ENCODE measurements around the gene HHATL.

HHATL gene

DNA sequence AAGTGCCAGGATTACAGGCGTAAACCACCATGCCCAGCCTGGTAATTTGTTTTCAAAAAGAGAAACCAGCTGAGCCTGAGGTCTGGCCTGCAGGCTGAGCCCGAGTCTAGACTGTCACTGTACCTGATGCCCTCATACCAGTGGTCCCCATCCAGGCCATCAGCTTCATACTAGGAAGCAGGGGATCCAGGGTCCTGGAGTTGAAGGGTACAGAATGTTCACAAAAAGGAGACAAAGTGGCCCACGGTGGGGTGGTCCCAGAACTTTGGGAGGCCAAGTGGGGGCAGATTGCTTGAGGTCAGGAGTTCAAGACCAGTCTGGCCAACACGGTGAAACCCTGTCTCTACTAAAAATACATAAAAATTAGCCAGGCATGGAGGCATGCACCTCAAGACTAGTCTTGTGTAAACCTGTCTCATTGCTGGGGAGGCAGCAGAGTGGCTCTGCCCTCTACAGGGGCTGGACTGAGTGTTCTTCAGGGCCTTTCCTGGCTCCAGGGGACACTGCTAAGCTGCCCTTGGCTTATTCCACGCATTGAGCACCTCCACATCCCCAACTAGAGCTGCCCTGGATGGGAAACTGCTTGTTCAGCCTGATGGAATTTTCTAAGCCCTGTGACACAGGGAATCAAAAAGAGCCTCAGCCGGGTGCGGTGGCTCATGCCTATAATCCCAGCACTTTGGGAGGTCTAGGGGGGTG, 7.9 kb upstream of the HHATL start:
- in situ Hi-C loops (cut with MboI; ENCODE audit: low pct_unique_long_range_greater_than_20kb, low sequenced_read_pairs, unreplicated experiment), result no loop called here
- TF ChIP-seq, protein P1, sequence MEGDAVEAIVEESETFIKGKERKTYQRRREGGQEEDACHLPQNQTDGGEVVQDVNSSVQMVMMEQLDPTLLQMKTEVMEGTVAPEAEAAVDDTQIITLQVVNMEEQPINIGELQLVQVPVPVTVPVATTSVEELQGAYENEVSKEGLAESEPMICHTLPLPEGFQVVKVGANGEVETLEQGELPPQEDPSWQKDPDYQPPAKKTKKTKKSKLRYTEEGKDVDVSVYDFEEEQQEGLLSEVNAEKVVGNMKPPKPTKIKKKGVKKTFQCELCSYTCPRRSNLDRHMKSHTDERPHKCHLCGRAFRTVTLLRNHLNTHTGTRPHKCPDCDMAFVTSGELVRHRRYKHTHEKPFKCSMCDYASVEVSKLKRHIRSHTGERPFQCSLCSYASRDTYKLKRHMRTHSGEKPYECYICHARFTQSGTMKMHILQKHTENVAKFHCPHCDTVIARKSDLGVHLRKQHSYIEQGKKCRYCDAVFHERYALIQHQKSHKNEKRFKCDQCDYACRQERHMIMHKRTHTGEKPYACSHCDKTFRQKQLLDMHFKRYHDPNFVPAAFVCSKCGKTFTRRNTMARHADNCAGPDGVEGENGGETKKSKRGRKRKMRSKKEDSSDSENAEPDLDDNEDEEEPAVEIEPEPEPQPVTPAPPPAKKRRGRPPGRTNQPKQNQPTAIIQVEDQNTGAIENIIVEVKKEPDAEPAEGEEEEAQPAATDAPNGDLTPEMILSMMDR (IDR thresholded peaks at IDR 0.05; ENCODE audit: extremely low read depth, insufficient read depth, missing control alignments), result no peak
- DNase-seq (ENCODE audit: low spot score), result no peak

DNA sequence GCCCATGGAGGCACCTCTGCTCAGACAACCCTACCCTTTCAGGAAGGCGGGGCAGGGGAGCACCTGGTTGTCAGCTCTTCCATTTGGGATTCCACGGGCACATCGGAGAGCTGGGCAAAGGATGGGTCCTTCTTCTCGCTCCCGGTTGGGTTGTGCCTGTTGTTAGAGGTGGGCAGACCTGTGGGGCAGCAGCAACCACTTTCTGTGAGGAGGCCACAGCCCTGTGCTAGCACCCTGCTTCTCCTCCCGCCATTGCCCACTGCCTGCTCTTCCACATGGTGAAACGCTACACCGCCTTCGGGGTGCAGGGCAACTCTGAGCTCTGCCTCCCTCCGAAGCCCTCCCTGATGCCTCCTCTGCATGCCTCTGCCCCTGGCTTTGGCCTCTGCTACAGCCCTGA, 7.0 kb upstream of the HHATL start:
- no peak for DNase-seq (ENCODE audit: low spot score)
- in situ Hi-C loops (cut with MboI; ENCODE audit: low pct_unique_long_range_greater_than_20kb, low sequenced_read_pairs, unreplicated experiment), result no loop called here
- TF ChIP-seq, protein P1 (IDR thresholded peaks at IDR 0.05; ENCODE audit: extremely low read depth, insufficient read depth, missing control alignments), result no peak

DNA sequence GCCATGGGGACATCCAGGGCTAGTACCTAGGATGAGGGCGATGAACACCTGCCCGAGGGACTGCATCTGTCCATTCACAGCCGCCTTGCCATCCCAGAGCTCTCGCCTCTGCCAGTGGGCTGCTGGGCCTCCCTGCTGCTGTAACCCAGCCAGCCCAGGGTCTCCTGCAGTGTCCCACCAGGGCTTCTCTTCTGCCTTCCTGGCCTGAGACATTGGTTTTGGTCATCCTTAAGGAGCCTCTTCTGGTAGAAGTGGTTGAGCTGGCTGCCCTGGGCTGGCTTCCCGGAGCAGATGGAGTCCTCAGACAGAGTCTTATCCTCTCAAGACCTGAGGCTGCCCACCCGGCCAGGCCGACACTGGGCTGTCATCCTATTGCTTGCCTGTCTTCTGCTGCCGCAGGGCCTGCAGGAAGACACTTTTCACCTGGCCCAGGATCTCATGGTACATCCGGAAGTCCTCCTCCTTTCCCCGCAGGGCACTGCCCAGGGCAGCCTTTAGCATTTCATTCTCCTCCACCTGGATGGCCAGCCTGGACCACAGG, 6.1 kb upstream of the HHATL start:
- DNase-seq (ENCODE audit: low spot score), result no peak
- TF ChIP-seq, protein P1 (IDR thresholded peaks at IDR 0.05; ENCODE audit: extremely low read depth, insufficient read depth, missing control alignments), result no peak
- in situ Hi-C loops (cut with MboI; ENCODE audit: low pct_unique_long_range_greater_than_20kb, low sequenced_read_pairs, unreplicated experiment), result no loop called here

DNA sequence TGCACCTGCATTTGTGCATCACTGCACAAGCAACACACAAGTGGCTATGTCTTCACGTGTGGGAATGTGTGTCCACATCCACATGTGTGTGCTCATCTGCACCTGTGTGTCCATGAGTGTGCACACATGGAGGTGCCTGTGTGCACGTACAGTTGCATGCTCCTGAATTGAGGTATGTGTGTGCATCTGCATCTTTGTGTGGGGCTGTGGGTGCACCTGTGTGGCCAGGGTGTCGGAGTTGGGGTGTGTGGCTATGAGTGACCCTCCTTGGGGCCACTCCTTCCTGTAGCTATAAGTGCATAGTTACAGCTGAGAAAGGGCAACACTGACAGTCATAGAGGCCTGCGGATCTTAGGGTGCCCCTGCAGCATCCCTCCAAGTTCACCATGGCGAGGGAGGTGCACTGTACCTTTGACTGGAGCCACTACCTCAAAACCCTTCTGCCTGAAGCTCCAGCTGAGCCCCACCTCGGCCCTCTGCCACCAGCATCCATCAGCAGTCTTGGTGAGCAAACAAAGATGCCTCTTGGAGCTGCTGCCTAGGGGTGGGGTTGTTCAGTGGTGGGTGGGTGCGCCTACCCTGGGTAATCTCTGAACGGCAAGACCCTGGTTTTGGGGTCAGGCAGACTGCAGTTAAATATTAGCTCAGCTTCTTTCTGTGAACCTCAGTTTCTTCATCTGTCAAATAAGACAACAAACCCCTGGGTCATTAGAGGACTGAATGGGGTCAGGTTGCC, 5.2 kb upstream of the HHATL start:
- TF ChIP-seq, protein P1 (IDR thresholded peaks at IDR 0.05; ENCODE audit: extremely low read depth, insufficient read depth, missing control alignments), result no peak

DNA sequence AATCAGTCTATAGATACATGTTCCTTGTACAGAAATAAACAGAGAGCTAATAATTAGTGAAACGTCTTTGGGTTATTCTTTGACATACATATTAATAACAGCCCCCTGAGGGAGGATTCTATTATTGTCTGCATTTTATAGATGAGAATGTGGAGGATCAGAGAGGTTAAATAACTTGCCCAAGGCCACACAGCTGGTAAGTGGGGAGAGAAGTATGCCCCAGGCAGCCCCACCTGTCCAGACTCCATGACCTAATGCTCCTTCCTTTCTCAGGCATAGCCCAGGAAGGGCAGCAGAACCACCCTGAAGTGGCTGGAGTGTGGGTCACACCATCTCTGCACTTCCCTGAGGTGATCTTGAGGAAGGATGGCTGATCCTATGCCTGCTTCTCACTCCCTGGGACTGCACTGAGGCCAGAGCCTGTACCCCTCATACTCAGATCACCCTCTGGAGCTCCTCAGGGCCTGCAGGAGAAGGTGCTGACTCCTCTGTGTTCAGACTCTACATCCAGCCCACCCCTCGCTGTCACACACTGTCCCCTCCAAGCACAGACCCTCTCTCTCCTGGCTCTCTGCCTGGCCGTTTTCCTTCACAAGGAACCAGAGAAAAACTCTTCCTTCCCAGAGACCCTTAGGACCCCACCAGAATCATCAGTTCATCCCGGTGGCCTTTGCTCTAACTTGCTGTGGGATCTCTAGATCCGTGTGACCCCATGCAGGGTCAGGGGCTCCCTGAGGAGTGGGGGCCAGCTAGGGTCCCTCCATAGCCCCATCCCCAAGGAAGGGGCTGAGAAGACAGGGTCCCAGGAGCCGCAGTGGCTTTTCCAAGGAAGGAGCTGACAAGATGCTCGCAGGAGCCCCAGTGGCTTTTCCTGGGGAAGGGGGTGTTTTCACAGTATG, 4.4 kb upstream of the HHATL start:
- TF ChIP-seq, protein P1 (IDR thresholded peaks at IDR 0.05; ENCODE audit: extremely low read depth, insufficient read depth, missing control alignments), result no peak
- in situ Hi-C loops (cut with MboI; ENCODE audit: low pct_unique_long_range_greater_than_20kb, low sequenced_read_pairs, unreplicated experiment), result no loop called here
- DNase-seq (ENCODE audit: low spot score), result no peak

More for the DNA sequence above, 5.2 kb upstream of the HHATL start:
- DNase-seq (ENCODE audit: low spot score), result no peak
- in situ Hi-C loops (cut with MboI; ENCODE audit: low pct_unique_long_range_greater_than_20kb, low sequenced_read_pairs, unreplicated experiment), result no loop called here

DNA sequence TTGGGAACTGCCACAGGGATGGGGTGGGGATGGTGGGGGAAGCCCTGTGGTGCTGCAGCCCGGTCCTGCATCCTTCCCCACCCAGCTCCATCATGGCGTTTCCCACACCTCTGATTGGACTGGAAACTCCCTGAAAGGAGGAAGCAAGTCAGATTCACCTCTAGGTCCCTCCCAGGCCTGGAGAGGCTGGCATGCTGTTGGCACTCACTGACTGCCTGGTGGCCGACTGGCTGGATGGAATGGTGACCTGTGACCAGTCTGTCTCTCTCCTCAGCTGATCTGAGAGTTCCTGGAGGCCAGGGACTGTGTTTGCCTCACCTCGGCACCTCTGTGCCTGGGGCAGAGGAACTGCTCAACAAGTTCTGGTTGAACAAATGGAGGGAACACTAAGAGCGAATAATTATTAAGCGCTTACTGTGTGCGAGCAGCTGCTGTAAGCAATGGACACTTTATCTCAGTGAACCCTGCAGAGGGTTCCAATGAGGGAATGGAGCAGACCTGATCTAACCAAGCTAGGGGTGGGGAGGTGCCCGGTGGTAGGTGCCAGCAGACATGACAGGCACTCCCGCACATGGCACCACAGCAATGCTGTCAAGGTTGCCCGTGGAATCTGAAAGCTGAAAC, 3.5 kb upstream of the HHATL start:
- no peak for DNase-seq (ENCODE audit: low spot score)
- TF ChIP-seq, protein P1 (IDR thresholded peaks at IDR 0.05; ENCODE audit: extremely low read depth, insufficient read depth, missing control alignments), result no peak
- in situ Hi-C loops (cut with MboI; ENCODE audit: low pct_unique_long_range_greater_than_20kb, low sequenced_read_pairs, unreplicated experiment), result no loop called here
